LNCaP clone FGC (cell line): Measurements from ENCODE around the gene CELF4.

ENCODE experiments used
- DNase-seq: peaks from one replicate; pipeline ENCODE4 v3.0.0-alpha.2; 2011; ENCODE audit warnings: low read depth
- H3K4me3 ChIP-seq: 2 replicates; pipeline ENCODE4 v1.5.1; 2011; ENCODE audit warnings: mild to moderate bottlenecking, low read depth, low read length, control low read depth
- CTCF ChIP-seq: IDR thresholded peaks from 2 replicates; pipeline ENCODE4 v1.5.1; 2012; ENCODE audit warnings: mild to moderate bottlenecking; ENCODE audit not compliant: control insufficient read depth, insufficient read depth; ENCODE audit errors: extremely low read depth

CELF4 gene

GRCh38 chr18:37419866-37420265 is 145.7 kb downstream of the CELF4 start:
- H3K4me3 ChIP-seq: no peak overlapping the region
- DNase-seq: no peak
- TF ChIP-seq CTCF: no peak

DNA sequence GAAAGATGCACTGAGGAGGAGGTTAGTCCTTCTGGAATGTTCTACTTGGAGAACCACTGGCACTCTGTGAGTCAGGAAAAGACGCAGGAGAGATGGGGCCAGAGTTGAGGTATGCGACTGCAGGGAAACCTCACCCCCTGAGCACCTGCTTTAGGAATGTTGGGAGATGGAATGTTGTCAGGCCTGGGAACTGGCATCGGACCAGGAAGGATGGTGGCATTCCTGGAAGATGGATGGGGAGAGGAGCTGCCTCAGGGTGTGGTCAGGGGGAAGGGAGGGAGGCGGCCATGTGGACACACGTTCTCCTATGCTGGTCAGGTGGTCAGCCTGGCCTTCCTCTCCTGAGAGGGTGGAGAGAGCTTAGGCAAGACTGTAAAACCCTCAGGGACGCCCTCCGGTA is 146.3 kb downstream of the CELF4 start:
- TF ChIP-seq CTCF: no peak
- DNase-seq: no peak
- no peak overlapping the region for H3K4me3 ChIP-seq

GRCh38 chr18:37414816-37415215 is 150.8 kb downstream of the CELF4 start:
- TF ChIP-seq CTCF: no peak

GRCh38 chr18:37412829-37413228 is 152.8 kb downstream of the CELF4 start:
- TF ChIP-seq CTCF: no peak
- H3K4me3 ChIP-seq: no peak overlapping the region

More at GRCh38 chr18:37414816-37415215, 150.8 kb downstream of the CELF4 start:
- no peak overlapping the region for H3K4me3 ChIP-seq
- no peak for DNase-seq

GRCh38 chr18:37412333-37412732 is 153.3 kb downstream of the CELF4 start:
- no peak for TF ChIP-seq CTCF

More at GRCh38 chr18:37412829-37413228, 152.8 kb downstream of the CELF4 start:
- DNase-seq: no peak

GRCh38 chr18:37409878-37410277 is 155.7 kb downstream of the CELF4 start:
- TF ChIP-seq CTCF: no peak
- H3K4me3 ChIP-seq: no peak overlapping the region
- no peak for DNase-seq

More at GRCh38 chr18:37412333-37412732, 153.3 kb downstream of the CELF4 start:
- DNase-seq: no peak
- no peak overlapping the region for H3K4me3 ChIP-seq

- no peak for DNase-seq
- no peak for TF ChIP-seq CTCF
- no peak overlapping the region for H3K4me3 ChIP-seq
Observed at GRCh38 chr18:37408676-37409265, 156.8 kb downstream of the CELF4 start.
